Adrenal gland (tissue), 5 donors: Measurements from ENCODE around the gene ZNF660.

ENCODE experiments used
- CTCF ChIP-seq, 6 experiments: fragments of 450-650 bp in 4 of 6; fragments of 200-600 bp in 2 of 6; sonication (generic) in 1 of 6; IDR thresholded peaks; 1 replicate in 5 of 6; 2 replicates in 1 of 6; pipeline versions ENCODE4 v1.5.1 to v1.8.0; 2016 to 2021; ENCODE audit warnings: antibody characterized with exemption in 6 of 6, mild to moderate bottlenecking in 2 of 6, moderate library complexity in 1 of 6
- POLR2A ChIP-seq, 2 donors: fragments of 450-650 bp; IDR thresholded peaks; one replicate each; pipeline ENCODE4 v1.6.1; 2017; ENCODE audit warnings: antibody characterized with exemption in 2 of 2, mild to moderate bottlenecking in 2 of 2, moderate library complexity in 1 of 2
- donor health status: DM: no; HTN: no; CAD: no.

- TF ChIP-seq CTCF (IDR thresholded peaks at IDR 0.05) (no peak), POLR2A (IDR thresholded peaks at IDR 0.05) (no peak)
Observed at GRCh38 chr3:44535364-44535763, 49.4 kb upstream of the ZNF660 start.
